Measurements from ENCODE around the gene OR52W1. TPM values are rescaled to one million over a fixed set of nuclear protein-coding genes. Genes with fewer than 3 reads are reported as not detected.

The OR52W1 gene
- total RNA-seq, 1 donor from 2014 or later, result not detected

DNA sequence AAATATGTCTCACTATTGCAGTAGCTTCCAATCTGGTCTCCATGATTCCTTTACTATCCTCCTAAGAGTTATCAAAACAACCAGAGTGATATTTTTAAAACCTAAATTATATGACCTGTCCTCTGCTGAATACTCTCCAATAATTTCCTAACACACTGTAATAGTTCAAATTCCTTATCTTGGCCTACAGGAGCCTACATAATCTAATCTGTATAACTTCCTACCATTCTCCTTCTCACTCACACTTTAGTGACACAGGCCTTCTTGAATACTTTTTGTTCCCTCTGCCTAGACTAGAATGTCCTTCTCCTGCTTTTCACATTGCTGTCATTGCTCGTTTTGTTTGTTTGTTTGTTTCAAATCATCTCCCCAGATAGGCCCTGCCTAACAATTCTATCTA, 26.0 kb downstream of the OR52W1 start:
- Mint-ChIP-seq H3K4me1 (ENCODE audit: low read depth) (peaks cover 3% of the 10 kb centered on the region), H3K9me3 (ENCODE audit: low read depth) (no peaks in the 10 kb centered on the region), H3K27ac (ENCODE audit: unreplicated experiment) (no peak overlapping the region), H3K4me3 (ENCODE audit: unreplicated experiment) (no peak overlapping the region), H3K36me3 (ENCODE audit: low read depth) (peaks cover 19% of the 10 kb centered on the region), H3K27me3 (ENCODE audit: low read depth) (no peaks in the 10 kb centered on the region)
- TF ChIP-seq, protein P1, sequence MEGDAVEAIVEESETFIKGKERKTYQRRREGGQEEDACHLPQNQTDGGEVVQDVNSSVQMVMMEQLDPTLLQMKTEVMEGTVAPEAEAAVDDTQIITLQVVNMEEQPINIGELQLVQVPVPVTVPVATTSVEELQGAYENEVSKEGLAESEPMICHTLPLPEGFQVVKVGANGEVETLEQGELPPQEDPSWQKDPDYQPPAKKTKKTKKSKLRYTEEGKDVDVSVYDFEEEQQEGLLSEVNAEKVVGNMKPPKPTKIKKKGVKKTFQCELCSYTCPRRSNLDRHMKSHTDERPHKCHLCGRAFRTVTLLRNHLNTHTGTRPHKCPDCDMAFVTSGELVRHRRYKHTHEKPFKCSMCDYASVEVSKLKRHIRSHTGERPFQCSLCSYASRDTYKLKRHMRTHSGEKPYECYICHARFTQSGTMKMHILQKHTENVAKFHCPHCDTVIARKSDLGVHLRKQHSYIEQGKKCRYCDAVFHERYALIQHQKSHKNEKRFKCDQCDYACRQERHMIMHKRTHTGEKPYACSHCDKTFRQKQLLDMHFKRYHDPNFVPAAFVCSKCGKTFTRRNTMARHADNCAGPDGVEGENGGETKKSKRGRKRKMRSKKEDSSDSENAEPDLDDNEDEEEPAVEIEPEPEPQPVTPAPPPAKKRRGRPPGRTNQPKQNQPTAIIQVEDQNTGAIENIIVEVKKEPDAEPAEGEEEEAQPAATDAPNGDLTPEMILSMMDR (IDR thresholded peaks at IDR 0.05), result no peak
- DNase-seq (ENCODE audit: low spot score), result no peak

DNA sequence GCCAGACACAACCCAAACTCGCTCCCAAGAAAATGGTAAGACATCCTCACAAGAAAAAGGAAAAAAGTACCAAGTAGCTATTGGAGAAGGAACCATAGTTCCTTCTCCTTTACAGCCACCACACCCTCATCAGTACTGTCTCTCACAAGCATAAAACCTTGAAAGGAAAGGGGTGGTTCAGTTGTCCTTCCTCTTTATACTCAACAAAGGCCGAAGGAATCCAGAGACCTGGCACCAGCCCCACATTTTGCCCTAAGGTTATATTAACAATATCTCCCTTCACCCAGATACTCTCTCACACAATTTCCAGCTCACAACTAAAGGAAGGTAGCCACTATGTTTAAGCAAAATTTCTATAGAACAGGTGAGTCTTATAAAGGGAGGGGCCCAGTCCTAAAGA, 26.9 kb downstream of the OR52W1 start:
- Mint-ChIP-seq H3K4me3 (ENCODE audit: unreplicated experiment) (no peak overlapping the region), H3K4me1 (ENCODE audit: low read depth) (peaks cover 3% of the 10 kb centered on the region), H3K27me3 (ENCODE audit: low read depth) (no peaks in the 10 kb centered on the region), H3K36me3 (ENCODE audit: low read depth) (peaks cover 16% of the 10 kb centered on the region), H3K9me3 (ENCODE audit: low read depth) (no peaks in the 10 kb centered on the region), H3K27ac (ENCODE audit: unreplicated experiment) (no peak overlapping the region)
- TF ChIP-seq, protein P1 (IDR thresholded peaks at IDR 0.05), result no peak
- DNase-seq (ENCODE audit: low spot score), result no peak

DNA sequence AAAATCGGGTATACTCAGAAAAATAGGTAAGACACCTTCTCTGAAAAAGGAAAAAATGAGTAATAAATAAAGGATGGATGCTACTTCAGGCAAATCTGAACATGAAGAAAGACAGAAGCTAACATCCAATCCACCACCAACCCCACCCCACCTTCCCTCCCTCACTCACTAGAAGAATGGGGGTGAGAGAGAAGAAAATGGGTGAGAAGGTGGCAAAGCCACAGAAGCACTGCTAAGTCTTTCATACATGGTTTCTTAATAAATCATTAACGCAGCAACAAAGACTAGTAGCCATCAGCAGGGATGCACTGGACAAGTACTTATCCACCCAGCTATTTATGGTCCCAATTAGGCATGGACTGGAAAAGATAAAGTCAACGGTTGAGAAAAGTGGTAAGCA, 29.5 kb downstream of the OR52W1 start:
- no peaks in the 10 kb centered on the region for H3K9me3 Mint-ChIP-seq (ENCODE audit: low read depth)
- peaks cover 11% of the 10 kb centered on the region for H3K4me1 Mint-ChIP-seq (ENCODE audit: low read depth)

DNA sequence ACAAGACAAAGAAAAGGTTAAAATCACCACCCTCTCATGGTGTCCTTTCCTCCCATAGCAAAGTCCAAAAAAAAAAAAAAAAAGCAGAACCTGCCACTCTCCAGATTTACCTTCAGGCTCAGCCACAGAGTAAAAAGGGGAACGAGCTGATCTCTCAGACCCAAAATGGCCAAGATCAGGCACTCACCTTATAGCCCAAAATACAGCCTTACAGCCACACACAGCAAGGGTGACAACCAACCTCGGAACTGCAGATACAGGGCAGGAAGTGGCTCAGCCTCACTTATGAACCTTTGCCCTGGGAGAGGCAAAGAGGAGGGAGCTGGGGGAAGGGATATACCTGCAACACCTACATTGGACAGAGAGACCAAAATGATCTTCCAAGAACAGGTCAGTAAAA, 30.9 kb downstream of the OR52W1 start:
- Mint-ChIP-seq H3K4me3 (ENCODE audit: unreplicated experiment) (no peak overlapping the region), H3K9me3 (ENCODE audit: low read depth) (no peaks in the 10 kb centered on the region), H3K27me3 (ENCODE audit: low read depth) (no peaks in the 10 kb centered on the region), H3K27ac (ENCODE audit: unreplicated experiment) (no peak overlapping the region), H3K36me3 (ENCODE audit: low read depth) (peaks cover 1% of the 10 kb centered on the region), H3K4me1 (ENCODE audit: low read depth) (peaks cover 20% of the 10 kb centered on the region)
- TF ChIP-seq, protein P1 (IDR thresholded peaks at IDR 0.05), result no peak
- no peak for DNase-seq (ENCODE audit: low spot score)

More for the DNA sequence above, 29.5 kb downstream of the OR52W1 start:
- Mint-ChIP-seq H3K27me3 (ENCODE audit: low read depth) (no peaks in the 10 kb centered on the region), H3K27ac (ENCODE audit: unreplicated experiment) (no peak overlapping the region), H3K36me3 (ENCODE audit: low read depth) (peaks cover 4% of the 10 kb centered on the region), H3K4me3 (ENCODE audit: unreplicated experiment) (no peak overlapping the region)
- DNase-seq (ENCODE audit: low spot score), result no peak
- TF ChIP-seq, protein P1 (IDR thresholded peaks at IDR 0.05), result no peak

DNA sequence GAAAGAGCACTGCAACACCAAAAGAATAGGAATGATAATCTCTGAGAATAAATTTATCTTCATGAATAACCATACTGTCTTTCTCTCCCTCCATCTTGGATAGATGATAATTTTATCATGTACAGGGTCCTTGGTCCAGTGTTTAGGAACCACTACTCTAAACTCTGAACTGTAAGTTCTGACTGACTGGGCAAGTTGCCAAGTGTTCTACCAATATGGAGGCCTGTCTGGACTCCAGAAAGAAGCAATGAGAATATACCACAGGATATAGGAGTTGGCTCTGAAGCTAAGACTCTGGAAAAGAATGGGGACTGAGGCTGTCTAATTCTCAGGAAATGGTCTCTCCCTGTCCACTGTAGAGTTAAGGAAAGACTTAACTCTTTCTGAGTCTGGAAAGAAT, 33.9 kb downstream of the OR52W1 start:
- Mint-ChIP-seq H3K4me3 (ENCODE audit: unreplicated experiment) (peak overlapping the region; percentile 100), H3K27me3 (ENCODE audit: low read depth) (no peaks in the 10 kb centered on the region), H3K27ac (ENCODE audit: unreplicated experiment) (no peak overlapping the region), H3K4me1 (ENCODE audit: low read depth) (peaks cover 21% of the 10 kb centered on the region), H3K9me3 (ENCODE audit: low read depth) (no peaks in the 10 kb centered on the region), H3K36me3 (ENCODE audit: low read depth) (no peaks in the 10 kb centered on the region)
- TF ChIP-seq, protein P1 (IDR thresholded peaks at IDR 0.05), result no peak
- DNase-seq (ENCODE audit: low spot score), result no peak

Data from chondrocyte (in vitro differentiated cells).